ENCODE measurements around the gene ENTPD7.
"Not testable (repeated sequence)": the region's sequence is repeated elsewhere in the genome, so short reads cannot be mapped to it uniquely, and the experiment has no call there.

ENTPD7 gene

DNA sequence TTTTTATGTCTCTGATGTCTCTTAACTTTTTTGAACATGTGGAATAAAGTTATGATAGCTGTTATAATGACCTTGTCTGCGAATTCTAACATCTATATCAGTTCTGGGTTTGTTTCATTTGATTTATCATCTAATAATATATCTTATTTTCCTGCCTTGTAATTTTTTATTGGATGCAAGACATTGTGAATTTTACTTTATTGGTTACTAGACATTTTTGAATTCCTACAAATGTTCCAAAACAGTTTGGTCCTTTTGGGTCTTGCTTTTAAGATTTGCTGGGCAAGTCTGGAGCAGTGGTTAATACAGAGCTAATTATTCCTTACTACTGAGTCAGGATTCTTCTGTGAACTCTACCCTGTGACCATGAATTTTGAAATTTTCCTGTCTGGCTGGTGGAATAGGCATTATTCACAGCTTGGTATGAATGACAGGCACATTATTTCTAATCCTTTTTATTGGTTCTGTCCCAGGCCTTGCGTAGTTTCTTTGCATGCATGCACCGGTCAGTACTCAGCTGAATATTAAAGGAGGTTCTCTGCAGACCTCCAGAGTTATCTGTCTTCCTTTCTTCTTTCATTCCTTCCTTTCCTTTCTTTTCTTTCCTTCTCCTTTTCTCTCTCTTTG, 81.7 kb downstream of the ENTPD7 start:
- DNase-seq (ENCODE audit: extremely low read depth in 1 of 2, low read depth in 1 of 2) = no peak

DNA sequence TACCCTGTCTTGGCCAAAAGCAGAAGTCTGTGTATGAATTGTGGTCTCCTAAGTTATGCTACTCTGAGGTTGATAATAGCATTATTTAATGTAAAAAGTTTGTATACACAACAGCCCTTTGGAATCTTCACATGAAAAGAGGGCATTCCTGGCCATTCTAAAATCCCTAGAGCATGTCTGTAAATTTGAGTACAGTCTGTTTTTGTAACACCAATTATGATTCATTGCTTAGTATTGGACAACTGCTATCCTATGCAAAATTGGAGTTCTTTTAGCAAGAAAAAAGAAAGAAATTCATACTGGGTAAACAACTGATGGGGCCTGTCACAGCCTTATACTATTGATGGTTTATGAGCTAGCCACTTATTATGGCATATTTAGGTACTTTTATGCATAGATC, 82.9 kb downstream of the ENTPD7 start:
- DNase-seq (ENCODE audit: extremely low read depth in 1 of 2, low read depth in 1 of 2) = no peak

DNA sequence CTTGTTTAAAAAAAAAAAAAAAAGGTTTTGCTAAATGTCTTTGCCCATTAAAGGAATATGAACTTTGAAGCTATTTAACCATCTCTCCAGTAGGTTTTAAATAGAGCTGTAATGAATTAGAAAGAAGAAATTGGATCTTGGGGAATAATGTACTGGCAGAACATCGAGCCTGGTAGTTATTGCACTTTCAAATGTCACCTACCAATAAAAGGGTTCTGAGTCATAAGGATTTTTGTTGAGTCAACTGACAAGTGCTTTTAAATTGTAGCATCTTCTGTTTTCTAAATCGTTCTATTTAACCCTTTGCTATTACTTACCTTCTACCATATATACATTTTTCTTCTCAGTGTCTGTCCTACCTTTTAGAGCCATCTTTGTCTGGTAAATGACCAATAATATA, 83.4 kb downstream of the ENTPD7 start:
- no peak for DNase-seq (ENCODE audit: extremely low read depth in 1 of 2, low read depth in 1 of 2)

GRCh38 chr10:99743841-99744240, 84.5 kb downstream of the ENTPD7 start:
- DNase-seq (ENCODE audit: extremely low read depth in 1 of 2, low read depth in 1 of 2) = no peak

GRCh38 chr10:99746166-99746565, 86.9 kb downstream of the ENTPD7 start:
- DNase-seq (ENCODE audit: extremely low read depth in 1 of 2, low read depth in 1 of 2) = not testable (repeated sequence)

- no peak for DNase-seq (ENCODE audit: extremely low read depth in 1 of 2, low read depth in 1 of 2)
Measured at GRCh38 chr10:99748823-99749451, 89.6 kb downstream of the ENTPD7 start.

DNA sequence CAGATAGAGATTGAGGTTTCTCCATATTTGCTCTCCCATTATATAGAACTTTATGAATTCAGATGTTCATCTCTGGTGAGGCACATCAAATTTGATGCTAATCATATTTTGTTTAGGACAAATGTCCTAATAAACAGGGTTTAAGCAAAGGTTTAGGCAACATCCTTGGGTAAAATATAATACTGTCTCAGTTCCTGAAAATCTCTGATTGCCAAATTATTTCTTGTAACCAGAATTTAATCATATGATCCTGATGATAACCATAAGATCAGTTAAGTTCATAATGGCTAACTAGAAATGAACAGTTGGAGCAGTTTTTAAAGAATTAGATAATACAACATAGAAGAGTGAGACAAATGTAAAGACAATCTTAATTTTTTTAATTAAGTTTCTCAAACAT, 91.3 kb downstream of the ENTPD7 start:
- DNase-seq (ENCODE audit: extremely low read depth in 1 of 2, low read depth in 1 of 2) = no peak

GRCh38 chr10:99754670-99755069, 95.4 kb downstream of the ENTPD7 start:
- DNase-seq (ENCODE audit: extremely low read depth in 1 of 2, low read depth in 1 of 2) = no peak
